ENCODE data around the gene IFRD2. TPM values are rescaled to one million over a fixed set of nuclear protein-coding genes. Genes with fewer than 3 reads are reported as not detected.

IFRD2 gene
- total and polyA plus RNA-seq, 2 of the 13 experiments (the other 11 are each of a cell fraction or from before 2014, with no cell fraction given) = 32.8 to 96.1 TPM

- TF ChIP-seq CERS6 (CRISPR knock-in tag; IDR thresholded peaks at IDR 0.05) = no peak
- TF ChIP-seq ARNT (IDR thresholded peaks at IDR 0.05) = no peak
- TF ChIP-seq LBX2 (CRISPR knock-in tag; IDR thresholded peaks at IDR 0.05; ENCODE audit: borderline replicate concordance) = no peak
- 0 out of 2 replicates have a peak, but pooled peaks have one; percentile 58 for TF ChIP-seq TEF (CRISPR knock-in tag; IDR thresholded peaks at IDR 0.05)
- no peak for TF ChIP-seq ZNF569 (CRISPR knock-in tag; IDR thresholded peaks at IDR 0.05; ENCODE audit: borderline replicate concordance)
- no peak for TF ChIP-seq KDM5A (IDR thresholded peaks at IDR 0.05; ENCODE audit: borderline replicate concordance, low read length)
- TF ChIP-seq GRHL1 (CRISPR knock-in tag; conservative IDR thresholded peaks at IDR 0.05) = no peak
- TF ChIP-seq HMGXB4 (CRISPR knock-in tag; IDR thresholded peaks at IDR 0.05; ENCODE audit: borderline replicate concordance in 1 of 2, low read depth in 1 of 2) = peak; percentile 74 to 88
- peak; percentile 76; the same call in 1 of the 2 replicates for TF ChIP-seq HBP1 (CRISPR knock-in tag; IDR thresholded peaks at IDR 0.05; ENCODE audit: low read depth)
- no peak for TF ChIP-seq SP1 (IDR thresholded peaks at IDR 0.05)
- peak; percentile 49 for TF ChIP-seq SP1 (CRISPR knock-in tag; IDR thresholded peaks at IDR 0.05)
- peak; percentile 6; the same call in 1 of the 2 replicates for TF ChIP-seq ZBTB20 (CRISPR knock-in tag; IDR thresholded peaks at IDR 0.05; ENCODE audit: borderline replicate concordance, low read depth)
- TF ChIP-seq GATAD2A (CRISPR knock-in tag; IDR thresholded peaks at IDR 0.05) = peak; percentile 73
- TF ChIP-seq CBX2 (IDR thresholded peaks at IDR 0.05; ENCODE audit: low read depth, low read length) = no peak
- TF ChIP-seq CBX2 (CRISPR knock-in tag; IDR thresholded peaks at IDR 0.05; ENCODE audit: low read depth) = no peak
- TF ChIP-seq ZNF224 (CRISPR knock-in tag; IDR thresholded peaks at IDR 0.05) = peak; percentile 90; the same call in 1 of the 2 replicates
- no peak for TF ChIP-seq ZNF570 (CRISPR knock-in tag; IDR thresholded peaks at IDR 0.05; ENCODE audit: borderline replicate concordance)
- TF ChIP-seq BCLAF1 (IDR thresholded peaks at IDR 0.05) = no peak
Observed at GRCh38 chr3:50260027-50260941, 31.9 kb downstream of the IFRD2 start (continued).

All from HepG2 (cell line).